ENCODE measurements around the gene MACROD2.

GRCh38 chr20:15673206-15673605 lies 1677.9 kb downstream of the MACROD2 start:
- TF ChIP-seq CTCF (IDR thresholded peaks at IDR 0.05) (no peak), EZH2 (IDR thresholded peaks at IDR 0.05; ENCODE audit: borderline replicate concordance, insufficient read depth, low read depth, low read length, poor library complexity, severe bottlenecking) (no peak)
